Lung (tissue), 12 donors: ENCODE measurements around the gene MON1B. TPM values are rescaled to one million over a fixed set of nuclear protein-coding genes. Genes with fewer than 3 reads are reported as not detected.

Experiments used
- ATAC-seq: fragments of 200-7000 bp; cut with Tn5 transposase; one replicate; pipeline ENCODE4 v1.9.1; 2020; ENCODE audit warnings: moderate number of reproducible peaks; ENCODE audit not compliant: insufficient read depth, low FRiP score
- DNase-seq, 3 donors: peaks; one replicate each; pipeline ENCODE4 v3.0.0-alpha.2; 2013 to 2017
- H3K27ac ChIP-seq, 2 donors: one replicate each; pipeline ENCODE4 v1.5.1; 2013; ENCODE audit warnings: mild to moderate bottlenecking in 2 of 2, moderate library complexity in 2 of 2, control low read depth in 1 of 2, inconsistent platforms in 1 of 2, low read depth in 1 of 2, low read length in 1 of 2
- H3K27me3 ChIP-seq, 3 donors: one replicate each; pipeline ENCODE4 v1.5.1; 2013; ENCODE audit warnings: low read length in 2 of 3; ENCODE audit not compliant: control insufficient read depth in 3 of 3, insufficient read depth in 3 of 3
- H3K36me3 ChIP-seq, 4 donors: one replicate each; pipeline ENCODE4 v1.5.1; 2013; ENCODE audit warnings: low read length in 4 of 4, mild to moderate bottlenecking in 1 of 4, moderate library complexity in 1 of 4; ENCODE audit not compliant: control insufficient read depth in 4 of 4, insufficient read depth in 4 of 4
- H3K4me1 ChIP-seq, 5 donors: one replicate each; pipeline ENCODE4 v1.5.1; 2013; ENCODE audit warnings: low read length in 5 of 5, mild to moderate bottlenecking in 2 of 5, moderate library complexity in 1 of 5; ENCODE audit not compliant: control insufficient read depth in 5 of 5, insufficient read depth in 5 of 5
- H3K4me3 ChIP-seq: one replicate; pipeline ENCODE4 v1.5.1; 2013; ENCODE audit warnings: mild to moderate bottlenecking, control low read depth, moderate library complexity
- H3K9ac ChIP-seq, 2 donors: one replicate each; pipeline ENCODE4 v1.5.1; 2013; ENCODE audit warnings: low read length in 2 of 2, control low read depth in 1 of 2; ENCODE audit not compliant: insufficient read depth in 1 of 2
- H3K9me3 ChIP-seq, 4 donors: one replicate each; pipeline ENCODE4 v1.5.1; 2013; ENCODE audit warnings: low read length in 3 of 4, mild to moderate bottlenecking in 1 of 4, moderate library complexity in 1 of 4; ENCODE audit not compliant: control insufficient read depth in 4 of 4, insufficient read depth in 3 of 4
- CTCF ChIP-seq: IDR thresholded peaks from 2 replicates; pipeline ENCODE4 v1.5.1; 2012; ENCODE audit warnings: mild to moderate bottlenecking; ENCODE audit errors: control extremely low read depth, extremely low read depth
- WGBS, 2 donors: extraction: QIAGEN DNeasy Blood & Tissue Kit; methylation state at CpG; one replicate each; pipeline ENCODE4 v1.1.7; 2013; 5-methylcytosine and 5-hydroxymethylcytosine counted together
- polyA plus RNA-seq, 2 donors: library from polyadenylated mRNA; stranded (reverse); fragments of 200-250 nt; gene quantifications; one replicate each; pipeline ENCODE4 v1.2.1, GENCODE V29; 2013
- total RNA-seq, 2 donors: library from RNA; depleted of rRNA in 1 of 2; stranded (reverse); fragments of >200 nt in 1 of 2; gene quantifications; one replicate each; pipeline ENCODE4 v1.2.1, GENCODE V29; 2014 to 2021
- donor health status: control.
- donor health status: control.
- donor health status: Bipolar disorder and iron deficiency.
- donor health status: healthy.
- donor health status: DM: yes; HTN: yes; CAD: no.

Gene MON1B
- total and polyA plus RNA-seq, 4 donors, result 8.8 to 77.8 (median 23.8) TPM

GRCh38 chr16:77223184-77223583, 32.2 kb downstream of the MON1B start:
- Histone ChIP-seq H3K36me3 (no peaks in the 10 kb centered on the region), H3K9me3 (no peaks in the 10 kb centered on the region), H3K9ac (no peak overlapping the region), H3K4me3 (no peak overlapping the region), H3K27ac (no peak overlapping the region), H3K4me1 (no peaks in the 10 kb centered on the region), H3K27me3 (no peaks in the 10 kb centered on the region)
- 64 to 66% methylated on average over 10 of the region's 10 CpGs for WGBS, 2 donors
- TF ChIP-seq CTCF, result no peak
- DNase-seq, result no peak
- no peak for ATAC-seq

- H3K4me3 ChIP-seq, result no peak overlapping the region
- no peak overlapping the region for H3K27ac ChIP-seq
- no peaks in the 10 kb centered on the region for H3K36me3 ChIP-seq
- H3K9ac ChIP-seq, result no peak overlapping the region
- ATAC-seq, result no peak
- TF ChIP-seq CTCF, result no peak
- DNase-seq, result no peak
- 87 to 88% methylated on average over 3 of the region's 3 CpGs for WGBS, 2 donors
- H3K27me3 ChIP-seq, result no peaks in the 10 kb centered on the region
- peaks cover 0 to 5% (median 0%) of the 10 kb centered on the region in 5 donors for H3K4me1 ChIP-seq
- no peaks in the 10 kb centered on the region for H3K9me3 ChIP-seq
Measured at GRCh38 chr16:77225182-77225581, 34.2 kb downstream of the MON1B start.

GRCh38 chr16:77227745-77228144, 36.8 kb downstream of the MON1B start:
- Histone ChIP-seq H3K9me3 (no peaks in the 10 kb centered on the region), H3K36me3 (no peaks in the 10 kb centered on the region), H3K4me1 (peaks cover 0 to 5% (median 0%) of the 10 kb centered on the region in 5 donors), H3K27ac (no peak overlapping the region), H3K4me3 (no peak overlapping the region), H3K9ac (no peak overlapping the region), H3K27me3 (no peaks in the 10 kb centered on the region)
- 86 to 90% methylated on average over 5 of the region's 5 CpGs for WGBS, 2 donors
- DNase-seq, result no peak
- no peak for TF ChIP-seq CTCF
- ATAC-seq, result no peak

- no peaks in the 10 kb centered on the region for H3K27me3 ChIP-seq
- no peaks in the 10 kb centered on the region for H3K9me3 ChIP-seq
- H3K36me3 ChIP-seq, result no peaks in the 10 kb centered on the region
- no peak overlapping the region for H3K4me3 ChIP-seq
- no peak for TF ChIP-seq CTCF
- H3K27ac ChIP-seq, result no peak overlapping the region
- H3K9ac ChIP-seq, result no peak overlapping the region
- peaks cover 0 to 5% (median 0%) of the 10 kb centered on the region in 5 donors for H3K4me1 ChIP-seq
- 49 to 66% methylated on average over 3 of the region's 3 CpGs for WGBS, 2 donors
- ATAC-seq (no peak), DNase-seq (no peak)
Measured at GRCh38 chr16:77231047-77231446, 40.1 kb downstream of the MON1B start.
